SU-DHL-6 (cell line): ENCODE results near the gene SURF2.

Source experiments
- H2AFZ ChIP-seq: fragments of 200-600 bp; sonication (generic); 2 replicates; pipeline ENCODE4 v1.6.1; 2014; ENCODE audit warnings: low read depth, mild to moderate bottlenecking, moderate library complexity, mixed read lengths, antibody characterized with exemption, low read length; ENCODE audit not compliant: severe bottlenecking
- H3F3A ChIP-seq: fragments of 200-600 bp; shearing (Covaris generic); 2 replicates; pipeline ENCODE4 v1.6.0; 2016; ENCODE audit warnings: antibody characterized with exemption, mild to moderate bottlenecking; ENCODE audit not compliant: insufficient read depth
- H3K27ac ChIP-seq: fragments of 200-600 bp; sonication (generic); 2 replicates; pipeline ENCODE4 v1.5.1; 2016; ENCODE audit warnings: low read depth, mild to moderate bottlenecking, low read length, moderate library complexity, mixed read lengths
- H3K27me3 ChIP-seq: fragments of 200-600 bp; sonication (generic), shearing (Covaris generic); 2 replicates; pipeline ENCODE4 v1.6.0; 2014; ENCODE audit warnings: mild to moderate bottlenecking, low read length
- H3K36me3 ChIP-seq: fragments of 200-600 bp; sonication (generic); 2 replicates; pipeline ENCODE4 v1.6.1; 2014; ENCODE audit warnings: mild to moderate bottlenecking, low read length, mixed read lengths
- H3K4me2 ChIP-seq: fragments of 300-600, 200-600 bp; shearing (Covaris generic), sonication (generic); 2 replicates; pipeline ENCODE4 v1.6.0; 2014; ENCODE audit warnings: low read length, low read depth, mild to moderate bottlenecking; ENCODE audit not compliant: poor library complexity, severe bottlenecking
- H3K4me3 ChIP-seq: fragments of 200-600 bp; sonication (generic); 2 replicates; pipeline ENCODE4 v1.5.1; 2014; ENCODE audit warnings: antibody characterized with exemption, low read length, mild to moderate bottlenecking, mixed read lengths; ENCODE audit not compliant: insufficient read depth, poor library complexity, severe bottlenecking
- H3K79me2 ChIP-seq: fragments of 200-600 bp; sonication (generic); 2 replicates; pipeline ENCODE4 v1.6.1; 2014; ENCODE audit warnings: mild to moderate bottlenecking, low read length, moderate library complexity; ENCODE audit not compliant: insufficient read depth
- H3K9ac ChIP-seq: fragments of 200-600 bp; sonication (generic); 2 replicates; pipeline ENCODE4 v1.7.0; 2014; ENCODE audit warnings: mild to moderate bottlenecking, low read length
- H3K9me2 ChIP-seq: fragments of 200-600 bp; sonication (generic); replicated peaks from 2 replicates; pipeline ENCODE4 v1.6.1; 2014; ENCODE audit warnings: low read length; ENCODE audit not compliant: insufficient read depth
- H3K9me3 ChIP-seq: fragments of 200-600 bp; sonication (generic); 2 replicates; pipeline ENCODE4 v1.6.1; 2014; ENCODE audit warnings: low read length, mixed read lengths; ENCODE audit not compliant: insufficient read depth
- H4K20me1 ChIP-seq: fragments of 200-600 bp; sonication (generic); 2 replicates; pipeline ENCODE4 v1.6.1; 2014; ENCODE audit warnings: low read depth, mild to moderate bottlenecking, antibody characterized with exemption, low read length, moderate library complexity, mixed read lengths
- EZH2phosphoT487 ChIP-seq: fragments of 200-600 bp; sonication (generic), shearing (Covaris generic); conservative IDR thresholded peaks from 2 replicates; pipeline ENCODE4 v1.6.1; 2018; ENCODE audit warnings: mild to moderate bottlenecking, antibody characterized with exemption, low read length, moderate library complexity, mixed read lengths
- TF ChIP-seq, protein P1 (sequence below): fragments of 200-600 bp; sonication (generic); IDR thresholded peaks from one replicate; pipeline ENCODE4 v1.5.1; 2017; ENCODE audit warnings: antibody characterized with exemption, mild to moderate bottlenecking, low read length, moderate library complexity; ENCODE audit not compliant: insufficient read depth, poor library complexity, severe bottlenecking

SURF2 gene

GRCh38 chr9:133344071-133344470, 12.3 kb upstream of the SURF2 start:
- Histone ChIP-seq H3K4me2 (no peak overlapping the region), H3K27ac (no peak overlapping the region), H3K36me3 (peaks cover 6% of the 10 kb centered on the region; the same call in 1 of the 2 replicates), H3K79me2 (peaks cover 28% of the 10 kb centered on the region), H3K9ac (no peak overlapping the region), H3K9me2 (no peaks in the 10 kb centered on the region), H4K20me1 (no peaks in the 10 kb centered on the region), H3K4me3 (no peak overlapping the region), H3F3A (peaks cover 7% of the 10 kb centered on the region), H3K27me3 (no peaks in the 10 kb centered on the region), H2AFZ (no peak overlapping the region), H3K9me3 (no peaks in the 10 kb centered on the region)
- TF ChIP-seq, protein P1, sequence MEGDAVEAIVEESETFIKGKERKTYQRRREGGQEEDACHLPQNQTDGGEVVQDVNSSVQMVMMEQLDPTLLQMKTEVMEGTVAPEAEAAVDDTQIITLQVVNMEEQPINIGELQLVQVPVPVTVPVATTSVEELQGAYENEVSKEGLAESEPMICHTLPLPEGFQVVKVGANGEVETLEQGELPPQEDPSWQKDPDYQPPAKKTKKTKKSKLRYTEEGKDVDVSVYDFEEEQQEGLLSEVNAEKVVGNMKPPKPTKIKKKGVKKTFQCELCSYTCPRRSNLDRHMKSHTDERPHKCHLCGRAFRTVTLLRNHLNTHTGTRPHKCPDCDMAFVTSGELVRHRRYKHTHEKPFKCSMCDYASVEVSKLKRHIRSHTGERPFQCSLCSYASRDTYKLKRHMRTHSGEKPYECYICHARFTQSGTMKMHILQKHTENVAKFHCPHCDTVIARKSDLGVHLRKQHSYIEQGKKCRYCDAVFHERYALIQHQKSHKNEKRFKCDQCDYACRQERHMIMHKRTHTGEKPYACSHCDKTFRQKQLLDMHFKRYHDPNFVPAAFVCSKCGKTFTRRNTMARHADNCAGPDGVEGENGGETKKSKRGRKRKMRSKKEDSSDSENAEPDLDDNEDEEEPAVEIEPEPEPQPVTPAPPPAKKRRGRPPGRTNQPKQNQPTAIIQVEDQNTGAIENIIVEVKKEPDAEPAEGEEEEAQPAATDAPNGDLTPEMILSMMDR = no peak
- TF ChIP-seq EZH2phosphoT487 = no peak

DNA sequence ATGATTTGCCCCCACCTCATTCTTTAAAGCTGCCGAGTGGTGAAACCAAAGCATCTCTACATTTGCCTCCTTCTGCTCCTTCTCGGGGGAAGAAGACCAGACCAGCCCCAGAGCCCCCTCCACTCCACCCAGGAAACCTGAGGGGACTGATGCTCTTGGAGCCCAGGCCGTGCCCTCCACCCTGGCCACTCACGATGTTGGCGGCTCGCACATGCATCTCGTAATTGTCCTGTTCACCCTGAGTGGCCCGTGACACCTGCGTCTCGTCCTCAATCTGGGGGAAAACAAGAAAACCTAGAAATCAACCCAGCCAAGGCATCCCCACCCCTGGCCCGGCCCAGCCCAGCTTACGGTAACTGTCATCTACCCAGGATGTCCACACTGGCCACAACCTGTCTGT, 11.4 kb upstream of the SURF2 start:
- Histone ChIP-seq H3K79me2 (peaks cover 37% of the 10 kb centered on the region), H3K4me2 (no peak overlapping the region), H3K36me3 (peaks cover 15% of the 10 kb centered on the region), H3K9me2 (no peaks in the 10 kb centered on the region), H3K27ac (no peak overlapping the region), H3K4me3 (no peak overlapping the region), H3F3A (peaks cover 16% of the 10 kb centered on the region), H3K9me3 (no peaks in the 10 kb centered on the region), H4K20me1 (no peaks in the 10 kb centered on the region; the same call in 1 of the 2 replicates), H2AFZ (no peak overlapping the region), H3K27me3 (no peaks in the 10 kb centered on the region), H3K9ac (no peak overlapping the region)
- TF ChIP-seq EZH2phosphoT487 = no peak
- TF ChIP-seq, protein P1 = no peak

DNA sequence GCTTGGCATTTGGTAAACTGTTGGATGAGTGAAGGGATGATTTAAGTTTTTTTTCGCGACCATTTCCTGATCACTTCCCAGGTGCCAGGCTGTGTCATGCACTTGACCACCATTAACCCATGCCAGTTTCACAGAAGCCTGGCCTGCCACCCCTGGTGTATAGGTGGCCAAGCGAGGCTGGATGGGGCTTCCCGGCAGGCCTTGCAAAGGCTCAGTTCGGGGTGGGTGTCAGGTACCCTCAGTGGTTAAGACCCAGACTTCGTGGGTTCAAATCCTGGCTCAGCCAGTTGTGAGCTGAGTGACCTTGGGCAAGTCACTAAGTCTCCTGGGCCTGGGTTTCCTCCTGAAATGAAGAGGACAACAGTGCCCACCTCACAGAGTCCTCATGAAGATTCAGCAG, 10.8 kb upstream of the SURF2 start:
- TF ChIP-seq EZH2phosphoT487 = no peak
- TF ChIP-seq, protein P1 = no peak
- Histone ChIP-seq H3K4me2 (no peak overlapping the region), H3K9ac (no peak overlapping the region), H3K4me3 (no peak overlapping the region), H3K9me3 (no peaks in the 10 kb centered on the region), H3F3A (peaks cover 22% of the 10 kb centered on the region), H3K79me2 (peaks cover 40% of the 10 kb centered on the region), H2AFZ (no peak overlapping the region), H3K9me2 (no peaks in the 10 kb centered on the region), H3K27me3 (no peaks in the 10 kb centered on the region), H3K36me3 (peaks cover 21% of the 10 kb centered on the region), H3K27ac (no peak overlapping the region), H4K20me1 (no peaks in the 10 kb centered on the region; the same call in 1 of the 2 replicates)
